B cell (primary cell): Measurements from ENCODE around the gene PBXIP1. TPM values are rescaled to one million over a fixed set of nuclear protein-coding genes. Genes with fewer than 3 reads are reported as not detected.
A peak's percentile ranks its signal among the peaks of the same experiment; 100 is the strongest.

Experiments used
- ATAC-seq: fragments of 200-7000 bp; cut with Tn5 transposase; one replicate; pipeline ENCODE4 v1.10.0; 2021; ENCODE audit warnings: low read depth, mild to moderate bottlenecking, moderate number of reproducible peaks, moderate library complexity
- CTCF ChIA-PET: fragments of 350-600 bp; sonication (Branson Sonifier 250); formaldehyde crosslinking; loops from one replicate; lab custom pipeline; 2021; ENCODE audit warnings: antibody characterized with exemption, inconsistent platforms; lab: Charles Lee
- POLR2A ChIA-PET: fragments of 350-600 bp; sonication (Branson Sonifier 250); formaldehyde crosslinking; loops from one replicate; lab custom pipeline; 2021; ENCODE audit warnings: antibody characterized with exemption; lab: Charles Lee
- DNase-seq: peaks from one replicate; pipeline ENCODE4 v3.0.0; 2013
- H2AFZ ChIP-seq: 2 replicates; pipeline ENCODE4 v1.6.1; 2012; ENCODE audit warnings: mild to moderate bottlenecking, low read depth, low read length; ENCODE audit not compliant: insufficient read depth, poor library complexity, severe bottlenecking
- H3K27ac ChIP-seq, 2 donors: 1 replicate in 1 of 2; 2 replicates in 1 of 2; pipeline ENCODE4 v1.5.1; 2012 to 2013; ENCODE audit warnings: low read length in 2 of 2, mild to moderate bottlenecking in 2 of 2, moderate library complexity in 1 of 2
- H3K27me3 ChIP-seq, 4 experiments: fragments of 200-600 bp in 1 of 4; sonication (generic) in 1 of 4; replicated peaks in 1 of 4; 1 replicate in 2 of 4; 2 replicates in 2 of 4; pipeline versions ENCODE4 v1.6.1 to v1.7.0; 2013 to 2016; ENCODE audit warnings: low read length in 3 of 4, mild to moderate bottlenecking in 2 of 4, mixed read lengths in 1 of 4, moderate library complexity in 1 of 4; ENCODE audit not compliant: insufficient read depth in 4 of 4, control insufficient read depth in 3 of 4; ENCODE audit errors: control extremely low read depth in 1 of 4
- H3K36me3 ChIP-seq, 2 experiments: replicated peaks in 1 of 2; 1 replicate in 1 of 2; 2 replicates in 1 of 2; pipeline versions ENCODE4 v1.6.1 to v1.7.1; 2013; ENCODE audit warnings: low read length in 1 of 2; ENCODE audit not compliant: insufficient read depth in 2 of 2, control insufficient read depth in 1 of 2; ENCODE audit errors: control extremely low read depth in 1 of 2, extremely low read depth in 1 of 2
- H3K4me1 ChIP-seq, 2 donors: fragments of 200-600 bp in 1 of 2; sonication (generic) in 1 of 2; 1 replicate in 1 of 2; 2 replicates in 1 of 2; pipeline versions ENCODE4 v1.5.1 to v1.6.1; 2013 to 2017; ENCODE audit warnings: low read length in 2 of 2; ENCODE audit not compliant: control insufficient read depth in 2 of 2, insufficient read depth in 2 of 2
- H3K4me2 ChIP-seq: replicated peaks from 2 replicates; pipeline ENCODE3; 2012; ENCODE audit warnings: mild to moderate bottlenecking, low read depth, low read length; ENCODE audit not compliant: poor library complexity, severe bottlenecking
- H3K4me3 ChIP-seq, 5 experiments: fragments of 200-600 bp in 1 of 5; sonication (generic) in 1 of 5; 1 replicate in 3 of 5; 2 replicates in 2 of 5; pipeline versions ENCODE4 v1.5.1 to v1.7.0; 2011 to 2016; ENCODE audit warnings: low read length in 4 of 5, mild to moderate bottlenecking in 4 of 5, low read depth in 2 of 5, control low read depth in 1 of 5, moderate library complexity in 1 of 5; ENCODE audit not compliant: insufficient read depth in 1 of 5; ENCODE audit errors: control extremely low read depth in 1 of 5, extremely low read depth in 1 of 5
- H3K79me2 ChIP-seq: fragments of 200-600 bp; sonication (generic); one replicate; pipeline ENCODE4 v1.6.0; 2016; ENCODE audit warnings: low read length; ENCODE audit not compliant: control insufficient read depth, insufficient read depth
- H3K9ac ChIP-seq: fragments of 200-600 bp; sonication (generic); 2 replicates; pipeline ENCODE4 v1.6.1; 2017; ENCODE audit warnings: mild to moderate bottlenecking, low read length, moderate library complexity
- H3K9me3 ChIP-seq, 3 donors: one replicate each; pipeline versions ENCODE4 v1.6.1 to v1.7.1; 2013; ENCODE audit warnings: low read length in 2 of 3; ENCODE audit not compliant: control insufficient read depth in 2 of 3, insufficient read depth in 1 of 3; ENCODE audit errors: control extremely low read depth in 1 of 3
- H4K20me1 ChIP-seq: 2 replicates; pipeline ENCODE4 v1.6.0; 2012; ENCODE audit warnings: mild to moderate bottlenecking, low read length; ENCODE audit not compliant: insufficient read depth, control insufficient read depth, poor library complexity, severe bottlenecking
- H3K27ac Mint-ChIP-seq: one replicate; pipeline ENCODE4 v1.8.0; 2021; ENCODE audit warnings: mixed read lengths
- H3K27me3 Mint-ChIP-seq: one replicate; pipeline ENCODE4 v1.8.0; 2021; ENCODE audit warnings: mixed read lengths
- H3K4me1 Mint-ChIP-seq: one replicate; pipeline ENCODE4 v1.8.0; 2021; ENCODE audit warnings: mixed read lengths
- H3K4me3 Mint-ChIP-seq: one replicate; pipeline ENCODE4 v1.8.0; 2021; ENCODE audit warnings: mixed read lengths
- H3K9me3 Mint-ChIP-seq: one replicate; pipeline ENCODE4 v1.8.0; 2022; ENCODE audit warnings: mixed read lengths; ENCODE audit not compliant: insufficient read depth
- EZH2 ChIP-seq: IDR thresholded peaks from 2 replicates; pipeline ENCODE4 v1.6.1; 2012; ENCODE audit warnings: borderline replicate concordance, low read depth, mild to moderate bottlenecking, moderate library complexity, low read length; ENCODE audit not compliant: insufficient read depth, poor library complexity, severe bottlenecking
- WGBS: methylation state at CpG from one replicate; pipeline ENCODE4 v1.1.5; 2013; ENCODE audit warnings: missing lambda C conversion rate; ENCODE audit not compliant: insufficient coverage; 5-methylcytosine and 5-hydroxymethylcytosine counted together
- intact Hi-C: fragments of 100-400 bp; cut with micrococcal nuclease; formaldehyde crosslinking; loops from one replicate; pipeline ENCODE4 v1.10.0; 2022
- polyA plus RNA-seq: library from polyadenylated mRNA; depleted of rRNA; stranded (reverse); fragments of >200 nt; gene quantifications from 2 replicates; pipeline ENCODE4 v1.2.3, GENCODE V29; 2012
- total RNA-seq, 2 donors: library from RNA; stranded (reverse); fragments of 120-200 nt in 1 of 2; gene quantifications; 1 replicate in 1 of 2; 2 replicates in 1 of 2; pipeline versions ENCODE4 v1.2.3 to v1.2.4, GENCODE V29; 2013 to 2022
- TF ChIP-seq, protein P1 (sequence below): fragments of 200-600 bp; IDR thresholded peaks from one replicate; pipeline ENCODE4 v1.8.0; 2022; ENCODE audit warnings: antibody characterized with exemption, mild to moderate bottlenecking

PBXIP1 gene
- total and polyA plus RNA-seq, 2 donors (not counting 1 experiment from before 2014, with no cell fraction given), result 77.6 to 212 TPM

DNA sequence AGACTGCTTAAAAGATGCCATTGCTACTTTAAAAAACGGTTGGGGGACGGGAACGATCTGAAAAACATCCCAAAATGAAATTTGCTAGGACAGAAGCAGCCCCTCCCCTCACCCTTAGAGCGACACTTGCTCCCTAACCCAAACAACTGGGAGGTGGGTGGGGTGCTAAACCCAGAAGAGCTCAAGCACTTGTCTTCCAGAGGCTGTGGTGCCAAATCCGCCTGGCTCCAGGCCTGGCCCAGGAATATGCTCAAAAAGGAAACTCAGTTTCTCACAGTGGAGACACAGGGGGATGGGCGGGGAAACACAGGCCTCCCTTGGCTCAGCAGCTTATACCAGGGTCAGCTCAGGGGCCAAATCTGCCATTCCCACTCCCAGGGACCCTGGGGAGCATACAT is 644 bp upstream of the PBXIP1 start:
- peaks cover 64% of the 10 kb centered on the region for H4K20me1 ChIP-seq

More for the DNA sequence above, 644 bp upstream of the PBXIP1 start:
- Histone ChIP-seq H3K27ac (peak overlapping the region; percentile 99), H3K4me1 (peaks cover 55 to 64% of the 10 kb centered on the region in 2 donors), H3K27me3 (no peaks in the 10 kb centered on the region), H3K79me2 (peaks cover 88% of the 10 kb centered on the region), H2AFZ (peak overlapping the region; percentile 63), H3K9me3 (no peaks in the 10 kb centered on the region), H3K9ac (peak overlapping the region; percentile 97), H3K36me3 (peaks cover 0 to 28% of the 10 kb centered on the region in 2 experiments), H3K4me3 (peak overlapping the region; percentile 71 to 97 (median 83)), H3K4me2 (peak overlapping the region; percentile 85)
- POLR2A ChIA-PET, result interaction anchor here (1.0 to 3.4 kb wide), 5 partner anchors 15 to 56 kb away, joined by 4 to 26 read pairs (median 6); partner anchors contain the start of genes CKS1B, PMVK and SHC1
- ATAC-seq, result no peak
- no peak for TF ChIP-seq EZH2
- TF ChIP-seq, protein P1, sequence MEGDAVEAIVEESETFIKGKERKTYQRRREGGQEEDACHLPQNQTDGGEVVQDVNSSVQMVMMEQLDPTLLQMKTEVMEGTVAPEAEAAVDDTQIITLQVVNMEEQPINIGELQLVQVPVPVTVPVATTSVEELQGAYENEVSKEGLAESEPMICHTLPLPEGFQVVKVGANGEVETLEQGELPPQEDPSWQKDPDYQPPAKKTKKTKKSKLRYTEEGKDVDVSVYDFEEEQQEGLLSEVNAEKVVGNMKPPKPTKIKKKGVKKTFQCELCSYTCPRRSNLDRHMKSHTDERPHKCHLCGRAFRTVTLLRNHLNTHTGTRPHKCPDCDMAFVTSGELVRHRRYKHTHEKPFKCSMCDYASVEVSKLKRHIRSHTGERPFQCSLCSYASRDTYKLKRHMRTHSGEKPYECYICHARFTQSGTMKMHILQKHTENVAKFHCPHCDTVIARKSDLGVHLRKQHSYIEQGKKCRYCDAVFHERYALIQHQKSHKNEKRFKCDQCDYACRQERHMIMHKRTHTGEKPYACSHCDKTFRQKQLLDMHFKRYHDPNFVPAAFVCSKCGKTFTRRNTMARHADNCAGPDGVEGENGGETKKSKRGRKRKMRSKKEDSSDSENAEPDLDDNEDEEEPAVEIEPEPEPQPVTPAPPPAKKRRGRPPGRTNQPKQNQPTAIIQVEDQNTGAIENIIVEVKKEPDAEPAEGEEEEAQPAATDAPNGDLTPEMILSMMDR, result no peak
- Mint-ChIP-seq H3K4me1 (peaks cover 70% of the 10 kb centered on the region), H3K27ac (peak overlapping the region; percentile 96), H3K27me3 (no peaks in the 10 kb centered on the region), H3K4me3 (peak overlapping the region; percentile 92), H3K9me3 (no peaks in the 10 kb centered on the region)
- 42% methylated on average over 5 of the region's 6 CpGs for WGBS
- intact Hi-C loops, result loop anchor here (1.0 to 5.0 kb wide), 2 partner anchors 61 to 349 kb away; partner anchors contain the start of gene ADAR
- no peak for DNase-seq
- CTCF ChIA-PET, result interaction anchor here (1.0 to 6.1 kb wide), 12 partner anchors 17 to 397 kb away, joined by 3 to 46 read pairs (median 12); partner anchors contain the start of genes FLAD1 and PMVK
